K562 (cell line): ENCODE measurements around the gene FKBP2. TPM values are rescaled to one million over a fixed set of nuclear protein-coding genes. Genes with fewer than 3 reads are reported as not detected.

ENCODE experiments used
- BCOR ChIP-seq: fragments of 450-650 bp; IDR thresholded peaks from 2 replicates; pipeline ENCODE4 v1.6.1; 2016
- C11orf30 ChIP-seq: fragments of 450-650 bp; IDR thresholded peaks from 2 replicates; pipeline ENCODE4 v1.6.1; 2016; ENCODE audit warnings: low read depth, mild to moderate bottlenecking
- HDAC8 ChIP-seq: fragments of 450-650 bp; IDR thresholded peaks from 2 replicates; pipeline ENCODE4 v1.6.1; 2016; ENCODE audit warnings: mild to moderate bottlenecking, missing genetic modification characterization, moderate library complexity, missing compliant biosample characterization
- HSF4 ChIP-seq: fragments of 250-450 bp; sonication (Bioruptor Pico); IDR thresholded peaks from 2 replicates; pipeline ENCODE4 v2.1.2; 2022; ENCODE audit warnings: mild to moderate bottlenecking, moderate library complexity, borderline replicate concordance
- MCM2 ChIP-seq: fragments of 450-650 bp; IDR thresholded peaks from 2 replicates; pipeline ENCODE4 v1.6.1; 2017; ENCODE audit warnings: low read depth, mild to moderate bottlenecking
- MEF2A ChIP-seq: IDR thresholded peaks from 2 replicates; pipeline ENCODE4 v1.6.1; 2011; ENCODE audit warnings: low read depth, mild to moderate bottlenecking, low read length, moderate library complexity; ENCODE audit not compliant: control insufficient read depth
- RREB1 ChIP-seq: fragments of 250-450 bp; sonication (Bioruptor Pico); IDR thresholded peaks from 2 replicates; pipeline ENCODE4 v1.4.0; 2020
- SIN3A ChIP-seq, 2 experiments: fragments of 150-350 bp in 1 of 2; IDR thresholded peaks; 2 replicates each; pipeline ENCODE4 v1.6.1; 2011 to 2016; ENCODE audit warnings: borderline replicate concordance in 2 of 2, low read depth in 2 of 2, low read length in 2 of 2, mild to moderate bottlenecking in 2 of 2, moderate library complexity in 2 of 2; ENCODE audit not compliant: control insufficient read depth in 1 of 2
- SIRT6 ChIP-seq: IDR thresholded peaks from one replicate; pipeline ENCODE4 v1.6.1; 2012; ENCODE audit warnings: low read depth, mild to moderate bottlenecking, control low read depth, inconsistent platforms, low read length, moderate library complexity
- SMAD4 ChIP-seq: fragments of 250-450 bp; sonication (Bioruptor Pico); conservative IDR thresholded peaks from 2 replicates; pipeline ENCODE4 v1.8.0; 2021; ENCODE audit warnings: inconsistent platforms, mild to moderate bottlenecking, moderate library complexity
- STAG1 ChIP-seq: sonication (generic); formaldehyde crosslinking; IDR thresholded peaks from 2 replicates; pipeline ENCODE4 v1.5.0; 2020; ENCODE audit warnings: missing genetic modification reagents, borderline replicate concordance
- TEAD4 ChIP-seq, 2 experiments: sonication (generic) in 1 of 2; formaldehyde crosslinking in 1 of 2; IDR thresholded peaks; 2 replicates each; pipeline versions ENCODE4 v1.6.1 to v1.8.0; 2012 to 2022; ENCODE audit warnings: borderline replicate concordance in 1 of 2, inconsistent platforms in 1 of 2, low read length in 1 of 2, mild to moderate bottlenecking in 1 of 2, missing genetic modification reagents in 1 of 2
- WHSC1 ChIP-seq: IDR thresholded peaks from one replicate; pipeline ENCODE4 v1.6.1; 2012; ENCODE audit warnings: low read length, control low read depth, inconsistent platforms
- YBX1 ChIP-seq: fragments of 450-650 bp; IDR thresholded peaks from 2 replicates; pipeline ENCODE4 v1.7.1; 2016; ENCODE audit warnings: mild to moderate bottlenecking
- YY1 ChIP-seq, 3 experiments: IDR thresholded peaks; 2 replicates each; pipeline ENCODE4 v1.6.1; 2011; ENCODE audit warnings: low read length in 2 of 3, mild to moderate bottlenecking in 2 of 3, moderate library complexity in 2 of 3, borderline replicate concordance in 1 of 3, control low read depth in 1 of 3, low read depth in 1 of 3; ENCODE audit not compliant: insufficient read depth in 3 of 3, insufficient replicate concordance in 2 of 3, control insufficient read depth in 1 of 3, insufficient read length in 1 of 3; ENCODE audit errors: extremely low read depth in 1 of 3
- polyA plus RNA-seq, 8 experiments: library from polyadenylated mRNA; depleted of rRNA in 4 of 8; stranded (reverse) in 5 of 8; unstranded in 3 of 8; fragments of >200 nt; fragmentation: Nextera tagmentation in 2 of 8; fragmentation: Illumina TruSeq in 1 of 8; extraction: Ambion mirVana in 2 of 8; extraction: Trizol in 1 of 8; gene quantifications; 2 replicates each; pipeline versions ENCODE4 v1.2.1 to v1.2.3, GENCODE V29; 2011 to 2014; ENCODE audit warnings: inconsistent platforms in 1 of 8, missing spikeins in 1 of 8
- total RNA-seq, 7 experiments: library from RNA; depleted of rRNA in 6 of 7; stranded (reverse); fragments of >200 nt in 6 of 7; fragmentation: Illumina TruSeq in 2 of 7; extraction: Trizol in 2 of 7; gene quantifications; 2 replicates each; pipeline versions ENCODE4 v1.2.1 to v1.2.3, GENCODE V29; 2011 to 2021; ENCODE audit warnings: low replicate concordance in 1 of 7
- TF ChIP-seq, protein P1 (sequence below): fragments of 450-650 bp; formaldehyde crosslinking; IDR thresholded peaks from 2 replicates; pipeline ENCODE4 v1.4.0; 2020; ENCODE audit warnings: mild to moderate bottlenecking
- TF ChIP-seq, protein P2 (sequence below): fragments of 450-650 bp; IDR thresholded peaks from 2 replicates; pipeline ENCODE4 v1.6.1; 2016; ENCODE audit warnings: borderline replicate concordance

The FKBP2 gene
- total and polyA plus RNA-seq, 9 of the 15 experiments (the other 6 are each of a cell fraction or from before 2014, with no cell fraction given): 3.5 to 151 (median 58.1) TPM

DNA sequence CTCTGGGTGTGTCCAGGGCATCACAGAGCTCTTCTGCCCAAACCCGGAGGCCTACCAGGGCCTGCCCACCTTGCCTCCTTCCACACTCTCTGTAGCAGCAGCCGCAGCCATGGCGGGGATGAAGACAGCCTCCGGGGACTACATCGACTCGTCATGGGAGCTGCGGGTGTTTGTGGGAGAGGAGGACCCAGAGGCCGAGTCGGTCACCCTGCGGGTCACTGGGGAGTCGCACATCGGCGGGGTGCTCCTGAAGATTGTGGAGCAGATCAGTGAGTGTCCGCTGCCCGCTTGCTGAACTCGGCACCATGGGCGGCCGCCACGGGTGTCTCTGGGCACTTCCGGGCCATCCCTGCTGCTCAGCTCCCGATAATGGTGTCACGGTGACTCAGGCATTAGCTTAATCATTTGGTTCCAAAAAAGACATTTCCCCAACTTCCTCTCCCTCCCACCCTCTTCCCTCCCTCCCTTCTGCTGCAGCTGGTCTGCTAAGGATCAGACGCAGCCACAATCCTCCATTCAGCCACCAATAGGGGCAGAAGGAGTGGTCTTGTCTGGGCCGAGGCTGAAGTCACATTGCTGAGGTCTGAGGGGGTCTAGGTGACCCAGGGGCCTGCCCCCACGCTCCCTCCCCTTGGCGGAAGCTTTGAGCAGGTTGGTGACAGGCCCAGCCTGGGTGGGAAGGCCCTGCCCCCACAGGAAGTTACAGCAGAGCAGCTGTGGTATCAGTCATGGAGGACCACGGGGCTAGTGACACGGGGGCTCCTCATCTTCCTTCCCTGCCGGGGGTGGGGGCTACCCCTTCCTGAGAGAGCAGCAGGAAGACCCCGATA lies 33.4 kb upstream of the FKBP2 start (continued):
- TF ChIP-seq WHSC1 (no peak), SIRT6 (no peak), SMAD4 (CRISPR knock-in tag) (peak; percentile 67), HSF4 (no peak), YBX1 (no peak), YY1 (IDR thresholded peaks at IDR 0.05; ENCODE audit: borderline replicate concordance in 1 of 3, control insufficient read depth in 1 of 3, extremely low read depth in 1 of 3, insufficient read depth in 3 of 3, insufficient read length in 1 of 3, insufficient replicate concordance in 2 of 3, low read depth in 1 of 3, low read length in 2 of 3) (peak; percentile 32 to 81 (median 79)), STAG1 (CRISPR knock-in tag) (no peak), MEF2A (peak; percentile 17; the same call in 1 of the 2 replicates), RREB1 (no peak), SIN3A (IDR thresholded peaks at IDR 0.05; ENCODE audit: borderline replicate concordance in 2 of 2, control insufficient read depth in 1 of 2, low read depth in 2 of 2, low read length in 2 of 2) (peak; percentile 52 to 93; a peak in 2 of 4 replicates), TEAD4 (IDR thresholded peaks at IDR 0.05; ENCODE audit: low read length) (0 out of 2 replicates have a peak, but pooled peaks have one; percentile 17), TEAD4 (CRISPR knock-in tag; IDR thresholded peaks at IDR 0.05; ENCODE audit: borderline replicate concordance) (no peak), C11orf30 (peak; percentile 95), BCOR (no peak; the same call in 1 of the 2 replicates), MCM2 (no peak), HDAC8 (tag) (no peak)
- TF ChIP-seq, protein P1, sequence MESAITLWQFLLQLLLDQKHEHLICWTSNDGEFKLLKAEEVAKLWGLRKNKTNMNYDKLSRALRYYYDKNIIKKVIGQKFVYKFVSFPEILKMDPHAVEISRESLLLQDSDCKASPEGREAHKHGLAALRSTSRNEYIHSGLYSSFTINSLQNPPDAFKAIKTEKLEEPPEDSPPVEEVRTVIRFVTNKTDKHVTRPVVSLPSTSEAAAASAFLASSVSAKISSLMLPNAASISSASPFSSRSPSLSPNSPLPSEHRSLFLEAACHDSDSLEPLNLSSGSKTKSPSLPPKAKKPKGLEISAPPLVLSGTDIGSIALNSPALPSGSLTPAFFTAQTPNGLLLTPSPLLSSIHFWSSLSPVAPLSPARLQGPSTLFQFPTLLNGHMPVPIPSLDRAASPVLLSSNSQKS (CRISPR knock-in tag): no peak
- TF ChIP-seq, protein P2, sequence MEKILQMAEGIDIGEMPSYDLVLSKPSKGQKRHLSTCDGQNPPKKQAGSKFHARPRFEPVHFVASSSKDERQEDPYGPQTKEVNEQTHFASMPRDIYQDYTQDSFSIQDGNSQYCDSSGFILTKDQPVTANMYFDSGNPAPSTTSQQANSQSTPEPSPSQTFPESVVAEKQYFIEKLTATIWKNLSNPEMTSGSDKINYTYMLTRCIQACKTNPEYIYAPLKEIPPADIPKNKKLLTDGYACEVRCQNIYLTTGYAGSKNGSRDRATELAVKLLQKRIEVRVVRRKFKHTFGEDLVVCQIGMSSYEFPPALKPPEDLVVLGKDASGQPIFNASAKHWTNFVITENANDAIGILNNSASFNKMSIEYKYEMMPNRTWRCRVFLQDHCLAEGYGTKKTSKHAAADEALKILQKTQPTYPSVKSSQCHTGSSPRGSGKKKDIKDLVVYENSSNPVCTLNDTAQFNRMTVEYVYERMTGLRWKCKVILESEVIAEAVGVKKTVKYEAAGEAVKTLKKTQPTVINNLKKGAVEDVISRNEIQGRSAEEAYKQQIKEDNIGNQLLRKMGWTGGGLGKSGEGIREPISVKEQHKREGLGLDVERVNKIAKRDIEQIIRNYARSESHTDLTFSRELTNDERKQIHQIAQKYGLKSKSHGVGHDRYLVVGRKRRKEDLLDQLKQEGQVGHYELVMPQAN: peak; percentile 81
